Measurements from ENCODE around the gene LMF1. TPM values are rescaled to one million over a fixed set of nuclear protein-coding genes. Genes with fewer than 3 reads are reported as not detected.

LMF1 gene
- total and polyA plus RNA-seq, 3 donors from 2014 or later: 12.5 to 83.4 (median 66.6) TPM

GRCh38 chr16:935684-936083 is 35.1 kb downstream of the LMF1 start:
- no peak overlapping the region for H3K27ac ChIP-seq
- no peaks in the 10 kb centered on the region for H3K36me3 ChIP-seq (ENCODE audit: low read depth, missing control alignments)
- H3K4me3 ChIP-seq: no peak overlapping the region
- 84 to 87% methylated on average over 11 of the region's 11 CpGs for WGBS, 2 donors
- H3K9me3 ChIP-seq: no peaks in the 10 kb centered on the region
- TF ChIP-seq CTCF (IDR thresholded peaks at IDR 0.05) (no peak), POLR2A (IDR thresholded peaks at IDR 0.05) (no peak)
- no peak for DNase-seq
- H3K27me3 ChIP-seq: no peaks in the 10 kb centered on the region
- no peaks in the 10 kb centered on the region for H3K4me1 ChIP-seq
- intact Hi-C loops (cut with DNase I; ENCODE audit: low total_unique reads): no loop called here

- no peaks in the 10 kb centered on the region for H3K27me3 ChIP-seq
- H3K27ac ChIP-seq: no peak overlapping the region
- intact Hi-C loops (cut with DNase I; ENCODE audit: low total_unique reads): no loop called here
- 94 to 96% methylated on average over 10 of the region's 10 CpGs for WGBS, 2 donors
- H3K4me1 ChIP-seq: no peaks in the 10 kb centered on the region
- DNase-seq: no peak
- no peaks in the 10 kb centered on the region for H3K36me3 ChIP-seq (ENCODE audit: low read depth, missing control alignments)
- no peak overlapping the region for H3K4me3 ChIP-seq
- no peaks in the 10 kb centered on the region for H3K9me3 ChIP-seq
- TF ChIP-seq POLR2A (IDR thresholded peaks at IDR 0.05): no peak
- TF ChIP-seq CTCF (IDR thresholded peaks at IDR 0.05): no peak
These were observed 36.6 kb downstream of the LMF1 start for GRCh38 chr16:934178-934577.

GRCh38 chr16:933581-933980 is 37.2 kb downstream of the LMF1 start:
- intact Hi-C loops (cut with DNase I; ENCODE audit: low total_unique reads): no loop called here
- 92 to 96% methylated on average over 15 of the region's 15 CpGs for WGBS, 2 donors

GRCh38 chr16:932831-933330 is 37.9 kb downstream of the LMF1 start:
- no peak overlapping the region for H3K4me3 ChIP-seq
- H3K27me3 ChIP-seq: no peaks in the 10 kb centered on the region
- H3K27ac ChIP-seq: no peak overlapping the region
- DNase-seq: no peak
- H3K36me3 ChIP-seq (ENCODE audit: low read depth, missing control alignments): no peaks in the 10 kb centered on the region
- intact Hi-C loops (cut with DNase I; ENCODE audit: low total_unique reads): no loop called here
- no peak for TF ChIP-seq POLR2A (IDR thresholded peaks at IDR 0.05)
- TF ChIP-seq CTCF (IDR thresholded peaks at IDR 0.05): no peak
- 92 to 95% methylated on average over 21 of the region's 21 CpGs for WGBS, 2 donors
- no peaks in the 10 kb centered on the region for H3K9me3 ChIP-seq
- H3K4me1 ChIP-seq: no peaks in the 10 kb centered on the region

More at GRCh38 chr16:933581-933980, 37.2 kb downstream of the LMF1 start:
- Histone ChIP-seq H3K4me1 (no peaks in the 10 kb centered on the region), H3K9me3 (no peaks in the 10 kb centered on the region), H3K27me3 (no peaks in the 10 kb centered on the region), H3K4me3 (no peak overlapping the region), H3K36me3 (ENCODE audit: low read depth, missing control alignments) (no peaks in the 10 kb centered on the region), H3K27ac (no peak overlapping the region)
- TF ChIP-seq CTCF (IDR thresholded peaks at IDR 0.05) (no peak), POLR2A (IDR thresholded peaks at IDR 0.05) (no peak)
- DNase-seq: no peak
